HFFc6 (cell line): ENCODE measurements around the gene PTPRM. TPM values are rescaled to one million over a fixed set of nuclear protein-coding genes. Genes with fewer than 3 reads are reported as not detected.
A peak's percentile ranks its signal among the peaks of the same experiment; 100 is the strongest.

Experiments used
- DNase-seq: peaks from one replicate; pipeline ENCODE4 v3.0.0-alpha.2; 2018
- H3K27ac Mint-ChIP-seq: 2 replicates; pipeline ENCODE4 v1.8.0; 2020; ENCODE audit warnings: mild to moderate bottlenecking, mixed read lengths
- H3K27me3 Mint-ChIP-seq: 2 replicates; pipeline ENCODE4 v1.8.0; 2021; ENCODE audit warnings: mild to moderate bottlenecking, moderate library complexity, mixed read lengths; ENCODE audit not compliant: insufficient read depth
- H3K36me3 Mint-ChIP-seq: 2 replicates; pipeline ENCODE4 v1.8.0; 2021; ENCODE audit warnings: low read depth, mixed read lengths
- H3K4me1 Mint-ChIP-seq: 2 replicates; pipeline ENCODE4 v1.8.0; 2020; ENCODE audit warnings: low read depth, mixed read lengths
- H3K4me3 Mint-ChIP-seq: 2 replicates; pipeline ENCODE4 v1.8.0; 2020; ENCODE audit warnings: mild to moderate bottlenecking, moderate library complexity, mixed read lengths
- H3K9me3 Mint-ChIP-seq: 2 replicates; pipeline ENCODE4 v1.8.0; 2020; ENCODE audit warnings: mild to moderate bottlenecking, mixed read lengths
- CTCF ChIP-seq: fragments of 200-600 bp; sonication (generic); IDR thresholded peaks from 2 replicates; pipeline ENCODE4 v1.5.0; 2021; ENCODE audit warnings: antibody characterized with exemption, mild to moderate bottlenecking
- total RNA-seq, 6 experiments: library from RNA; stranded (reverse); fragmentation: NEBNext Ultra II Directional; extraction: Animal tissue kit (Norgen Biotek cat#: 25700); gene quantifications; 2 replicates in 1 of 6; 3 replicates in 5 of 6; pipeline ENCODE4 v1.2.3, GENCODE V29; 2021

PTPRM gene
- total RNA-seq, 6 experiments from 2014 or later = 39.4 to 49.8 (median 43.8) TPM

GRCh38 chr18:7754258-7754657 is 187.1 kb downstream of the PTPRM start:
- Mint-ChIP-seq H3K4me1 (peaks cover 54% of the 10 kb centered on the region), H3K27me3 (peaks cover 2% of the 10 kb centered on the region; the same call in 1 of the 2 replicates), H3K27ac (no peak overlapping the region), H3K36me3 (no peaks in the 10 kb centered on the region), H3K4me3 (no peak overlapping the region), H3K9me3 (no peaks in the 10 kb centered on the region)
- peak; percentile 5 for DNase-seq
- no peak for TF ChIP-seq CTCF

GRCh38 chr18:7754725-7755181 is 187.6 kb downstream of the PTPRM start:
- Mint-ChIP-seq H3K4me3 (no peak overlapping the region), H3K4me1 (peaks cover 49% of the 10 kb centered on the region), H3K27ac (no peak overlapping the region), H3K9me3 (no peaks in the 10 kb centered on the region), H3K36me3 (no peaks in the 10 kb centered on the region), H3K27me3 (peaks cover 2% of the 10 kb centered on the region; the same call in 1 of the 2 replicates)
- DNase-seq = no peak
- TF ChIP-seq CTCF = no peak

GRCh38 chr18:7755753-7756475 is 188.8 kb downstream of the PTPRM start:
- peaks cover 47% of the 10 kb centered on the region for H3K4me1 Mint-ChIP-seq
- DNase-seq = no peak

GRCh38 chr18:7757175-7757574 is 190.1 kb downstream of the PTPRM start:
- Mint-ChIP-seq H3K9me3 (no peaks in the 10 kb centered on the region), H3K27ac (no peak overlapping the region), H3K4me3 (no peak overlapping the region), H3K4me1 (peaks cover 54% of the 10 kb centered on the region), H3K27me3 (peaks cover 2% of the 10 kb centered on the region; the same call in 1 of the 2 replicates), H3K36me3 (no peaks in the 10 kb centered on the region)
- DNase-seq = no peak
- no peak for TF ChIP-seq CTCF

More at GRCh38 chr18:7755753-7756475, 188.8 kb downstream of the PTPRM start:
- peaks cover 2% of the 10 kb centered on the region; the same call in 1 of the 2 replicates for H3K27me3 Mint-ChIP-seq
- H3K9me3 Mint-ChIP-seq = no peaks in the 10 kb centered on the region
- no peak overlapping the region for H3K4me3 Mint-ChIP-seq
- no peak overlapping the region for H3K27ac Mint-ChIP-seq
- TF ChIP-seq CTCF = peak; percentile 57
- no peaks in the 10 kb centered on the region for H3K36me3 Mint-ChIP-seq

- Mint-ChIP-seq H3K36me3 (no peaks in the 10 kb centered on the region), H3K4me3 (no peak overlapping the region), H3K27ac (no peak overlapping the region), H3K4me1 (peaks cover 54% of the 10 kb centered on the region), H3K27me3 (peaks cover 2% of the 10 kb centered on the region; the same call in 1 of the 2 replicates), H3K9me3 (no peaks in the 10 kb centered on the region)
- no peak for TF ChIP-seq CTCF
- DNase-seq = no peak
Observed at GRCh38 chr18:7758764-7759163, 191.6 kb downstream of the PTPRM start.
